ENCODE data around the gene ADCYAP1.

The ADCYAP1 gene

DNA sequence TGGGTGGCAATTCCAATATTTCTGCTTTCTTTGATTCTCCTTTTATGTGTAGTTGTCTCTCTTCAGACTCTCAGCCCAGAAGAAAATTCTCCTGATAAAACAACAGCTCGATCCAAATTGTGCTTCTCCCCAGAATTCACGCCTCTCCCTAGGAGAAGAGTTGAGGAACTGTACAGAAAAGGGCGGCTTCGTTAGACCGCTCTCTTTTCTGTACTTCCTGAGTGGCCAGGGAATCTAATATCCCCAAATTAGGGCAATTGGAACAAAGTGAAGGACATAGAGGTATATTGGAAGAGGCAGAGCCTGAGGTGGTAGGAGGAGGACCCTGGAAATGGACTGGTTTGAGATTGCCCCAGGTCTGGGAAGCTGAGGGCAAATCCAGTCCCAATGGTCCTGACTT lies 5.6 kb downstream of the ADCYAP1 start:
- no peak for DNase-seq (ENCODE audit: low read depth)

DNA sequence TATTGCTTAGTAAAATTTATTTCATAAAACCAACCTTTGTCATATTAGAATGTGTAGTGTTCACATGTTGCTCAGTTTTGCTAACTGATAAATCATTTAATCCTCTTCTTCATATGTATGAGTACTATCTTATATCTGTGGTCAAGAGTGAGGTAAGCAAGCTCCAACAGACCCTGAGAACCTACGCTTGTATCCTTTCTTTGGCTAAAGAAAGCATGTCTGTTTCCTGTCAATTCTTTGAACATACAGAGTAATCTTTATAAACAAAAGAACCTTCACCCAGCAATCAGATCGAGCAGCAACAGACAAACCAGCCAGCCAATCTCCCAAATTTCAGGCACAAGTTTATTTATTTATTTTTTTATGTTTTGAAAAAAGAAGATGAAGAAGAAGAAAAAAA lies 6.4 kb downstream of the ADCYAP1 start:
- DNase-seq (ENCODE audit: low read depth) = no peak

DNA sequence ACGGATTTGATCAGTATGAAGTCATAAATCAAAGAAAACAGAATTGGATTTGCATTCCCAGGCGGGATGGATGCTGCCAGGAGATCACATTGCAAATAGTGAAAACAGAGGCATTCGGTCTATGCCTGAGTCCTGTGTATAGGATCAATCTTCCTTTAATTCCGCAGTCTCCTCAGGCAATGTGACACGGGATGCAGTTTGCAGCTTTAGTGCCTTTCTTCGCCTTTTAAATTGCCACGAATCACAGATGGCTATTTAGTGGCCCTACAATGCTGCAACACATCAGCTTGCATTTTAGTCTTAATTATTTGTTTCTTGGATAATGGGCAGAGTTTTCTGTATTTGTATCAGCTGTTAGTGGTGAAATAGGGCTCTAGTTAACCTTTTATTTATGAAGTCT lies 6.8 kb downstream of the ADCYAP1 start:
- no peak for DNase-seq (ENCODE audit: low read depth)

DNA sequence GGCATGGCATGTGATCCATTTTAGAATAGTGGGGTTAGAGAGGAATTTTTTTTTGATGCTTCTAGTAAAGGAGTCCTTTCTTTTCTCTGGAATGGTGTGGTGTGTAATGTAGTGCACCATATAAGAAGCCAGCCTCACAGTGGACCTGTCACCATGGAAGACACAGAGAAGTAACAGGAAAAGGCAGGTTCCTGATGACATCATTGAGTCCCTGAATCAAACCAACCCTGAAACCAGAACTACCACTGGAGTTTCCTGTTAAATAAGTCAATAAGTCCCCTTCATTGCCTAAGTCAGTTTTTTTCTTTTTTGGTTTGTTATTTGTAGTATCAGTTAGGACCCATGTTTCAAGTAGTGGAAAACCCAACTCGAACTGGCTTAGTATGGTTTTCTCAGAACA lies 11.9 kb downstream of the ADCYAP1 start:
- no peak for DNase-seq (ENCODE audit: low read depth)

DNA sequence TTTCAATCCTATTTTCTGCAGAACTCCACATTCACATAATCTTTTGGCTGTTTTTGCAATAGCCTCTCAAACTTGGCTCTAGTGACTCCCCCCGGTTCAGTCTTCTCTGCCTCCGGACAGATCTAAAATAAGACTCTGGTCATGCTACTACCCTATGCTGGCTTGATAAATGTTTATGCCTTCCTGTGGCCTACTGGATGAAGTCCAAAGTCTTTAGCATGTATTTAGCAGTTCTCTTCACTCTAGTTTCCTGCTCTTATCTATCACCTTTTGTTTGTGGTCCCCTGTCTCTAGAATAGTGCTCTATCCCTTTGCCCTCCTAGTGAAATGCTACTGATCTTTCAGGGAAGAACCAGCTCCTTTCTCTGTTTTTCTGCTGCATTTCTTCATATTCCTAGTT lies 14.4 kb downstream of the ADCYAP1 start:
- DNase-seq (ENCODE audit: low read depth) = no peak

DNA sequence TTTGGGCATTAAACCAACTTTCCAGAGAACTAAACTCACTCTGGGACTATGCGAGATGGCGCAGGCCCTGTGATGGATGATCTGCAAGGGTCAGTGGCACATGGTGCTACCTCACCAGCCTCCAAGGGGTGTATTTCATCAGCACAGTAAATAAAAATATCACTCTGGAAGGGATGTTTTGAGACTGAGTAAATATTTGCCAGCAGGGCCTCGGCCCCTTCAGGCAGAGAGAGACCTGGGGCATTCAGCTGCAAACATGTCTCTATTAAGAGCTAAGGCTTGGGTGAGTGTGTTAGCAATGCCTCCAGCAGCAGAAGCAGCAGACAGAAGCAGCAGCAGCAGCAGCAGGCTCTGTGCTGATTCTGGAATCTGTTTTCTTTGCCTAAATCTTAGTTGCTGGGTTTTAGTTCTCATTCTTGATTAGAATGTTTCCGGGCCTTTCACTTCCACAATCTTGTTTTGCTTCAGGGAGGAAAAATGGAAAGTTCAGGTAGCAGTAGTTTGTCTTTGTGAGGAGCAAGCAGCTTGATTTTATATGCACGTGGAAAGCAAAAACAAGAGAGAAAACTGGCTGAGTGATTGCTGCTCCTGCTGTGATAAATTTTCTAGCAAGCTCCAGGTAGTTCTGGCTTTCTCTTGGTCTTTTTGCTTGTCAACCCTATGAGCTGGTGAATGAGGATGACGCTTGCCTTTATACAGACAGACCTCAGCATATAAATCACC lies 18.6 kb downstream of the ADCYAP1 start:
- DNase-seq (ENCODE audit: low read depth) = no peak

DNA sequence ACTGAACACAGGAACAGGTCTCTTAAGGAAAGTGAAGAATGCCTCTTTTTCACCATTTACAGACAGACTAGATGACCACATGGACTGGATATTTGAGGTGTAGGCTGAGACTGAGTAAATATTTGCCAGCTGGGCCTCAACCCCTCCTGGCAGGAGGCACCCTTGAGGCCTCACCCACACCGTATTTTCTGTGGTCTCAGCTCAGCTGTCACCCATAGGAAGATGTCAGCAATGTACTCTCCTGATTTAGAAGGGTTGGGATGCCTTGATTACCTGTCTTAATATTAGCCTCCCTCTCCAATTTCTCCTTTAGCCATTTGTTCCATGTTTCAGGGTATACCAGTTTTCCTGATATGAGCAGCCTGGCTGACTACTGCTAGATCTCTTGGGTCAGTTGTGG lies 20.3 kb downstream of the ADCYAP1 start:
- no peak for DNase-seq (ENCODE audit: low read depth)

DNA sequence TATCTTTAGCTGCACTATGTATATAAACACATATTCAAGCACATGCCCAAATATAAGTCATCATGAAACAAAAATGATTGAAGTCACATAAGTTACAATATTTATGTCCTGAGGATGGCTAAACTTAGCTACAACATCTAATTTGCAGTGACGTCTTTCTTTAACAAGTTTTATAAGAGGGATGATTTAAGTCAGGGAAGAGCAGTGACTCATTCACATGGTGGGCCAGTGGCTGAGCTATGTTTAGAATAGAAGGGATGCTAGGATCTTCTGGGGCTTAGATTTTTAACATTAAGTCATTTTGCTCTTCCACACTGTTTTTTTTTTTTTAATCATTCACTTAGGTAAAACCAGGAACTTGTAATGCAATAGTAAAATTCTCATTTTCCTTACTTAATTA lies 22.3 kb downstream of the ADCYAP1 start:
- no peak for DNase-seq (ENCODE audit: low read depth)

DNA sequence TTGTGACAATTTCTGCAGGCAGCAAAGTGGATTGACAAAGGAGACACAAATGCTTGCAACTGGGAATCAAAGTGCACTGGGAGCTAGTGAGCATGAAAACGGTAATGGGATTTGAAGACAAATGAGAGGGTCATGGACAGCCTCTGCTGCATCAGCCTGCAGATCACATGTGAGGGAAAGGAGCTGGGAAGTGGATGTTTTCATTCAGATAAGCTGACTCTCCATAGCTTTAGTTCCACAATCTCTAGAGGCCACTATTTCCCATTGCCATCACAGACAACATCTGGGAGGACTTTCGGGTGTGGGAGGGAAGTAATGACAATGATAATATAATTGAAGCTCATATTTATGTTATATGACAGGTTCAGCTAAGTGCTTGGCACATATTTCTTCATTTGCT lies 28.4 kb downstream of the ADCYAP1 start:
- no peak for DNase-seq (ENCODE audit: low read depth)

DNA sequence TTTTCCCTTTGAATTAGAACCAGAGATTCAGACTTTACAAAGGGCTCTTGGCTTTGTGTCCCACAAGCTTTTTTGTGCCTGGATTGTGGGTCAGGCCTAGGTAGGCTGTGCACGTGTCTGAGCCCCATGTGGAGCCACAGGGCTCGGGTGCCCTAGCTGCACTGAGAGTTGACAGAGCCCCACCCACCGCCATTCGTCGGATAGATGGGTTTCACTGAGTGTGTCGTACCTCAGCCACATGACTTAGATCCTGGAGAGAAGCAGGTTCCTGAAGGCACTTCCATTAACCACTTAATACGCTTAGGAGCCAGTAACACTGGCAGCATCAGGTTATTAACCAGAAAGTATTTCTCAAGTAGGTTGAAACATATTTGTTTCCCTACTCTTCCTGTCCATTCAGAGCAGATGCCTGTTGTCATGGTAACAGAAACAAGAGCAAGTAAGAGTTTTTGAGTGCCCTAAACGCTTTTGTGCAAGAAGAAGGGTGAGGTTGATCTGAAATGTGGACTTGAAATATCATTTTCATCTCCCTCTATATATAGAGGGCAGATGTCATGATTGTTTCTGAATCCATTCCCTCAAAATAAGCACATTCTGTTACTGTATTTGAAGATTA lies 30.0 kb downstream of the ADCYAP1 start:
- no peak for DNase-seq (ENCODE audit: low read depth)

DNA sequence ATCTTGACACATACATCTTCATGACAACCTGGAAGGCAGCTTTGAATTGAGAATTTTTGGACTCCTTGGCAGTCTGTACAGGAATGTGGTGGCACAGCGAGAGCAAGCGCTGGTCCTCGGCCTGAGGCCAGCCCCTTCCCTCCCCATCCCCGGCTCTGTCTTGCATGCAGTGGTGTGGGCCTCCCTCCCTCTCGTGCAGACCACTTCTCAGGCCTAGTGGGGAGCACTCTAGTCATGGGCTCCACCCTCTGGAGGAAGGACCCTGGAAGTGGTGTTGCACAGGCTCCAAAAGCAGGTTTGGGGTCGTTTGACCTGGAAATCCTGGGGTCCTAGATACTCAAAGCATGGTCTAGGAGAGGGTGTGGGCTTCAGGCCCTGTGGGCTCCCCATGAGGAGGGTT lies 32.3 kb downstream of the ADCYAP1 start:
- DNase-seq (ENCODE audit: low read depth) = no peak

DNA sequence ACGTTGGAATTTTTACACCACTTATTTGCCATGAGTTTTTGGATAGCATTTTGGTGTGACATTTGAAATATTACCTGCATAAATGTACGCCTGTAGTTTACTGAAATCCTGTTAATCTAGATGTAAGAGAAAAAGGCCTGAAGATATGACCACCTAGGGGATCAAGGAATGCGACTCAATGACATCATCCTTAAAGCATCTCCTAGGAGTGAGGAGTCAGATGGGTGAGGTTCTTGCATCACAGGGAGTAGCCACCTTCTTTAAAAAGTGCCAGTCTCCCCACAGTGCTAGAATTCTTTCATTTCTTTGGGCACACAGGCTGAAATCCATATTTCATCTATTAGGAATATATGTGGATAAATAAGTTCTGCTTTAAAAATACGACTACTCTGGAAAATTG lies 34.5 kb downstream of the ADCYAP1 start:
- no peak for DNase-seq (ENCODE audit: low read depth)

DNA sequence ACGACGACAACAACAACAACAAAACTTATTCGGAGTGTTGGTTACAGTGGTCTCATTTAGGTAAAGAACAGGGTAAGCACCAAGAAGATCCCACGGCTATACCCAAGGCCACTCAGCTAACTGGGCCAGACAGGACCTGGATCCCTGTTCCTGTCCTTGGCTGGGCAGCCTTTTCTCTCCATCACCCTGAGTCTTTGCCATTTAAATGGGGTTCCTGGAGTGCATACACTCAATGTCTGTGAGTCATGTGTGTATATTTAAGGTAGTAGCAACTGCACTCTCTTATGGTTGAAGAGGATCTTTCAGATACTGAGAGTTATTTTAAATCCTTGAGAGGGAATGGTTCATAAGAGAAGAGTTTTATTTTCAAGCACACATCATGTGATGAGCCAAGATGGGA lies 35.3 kb downstream of the ADCYAP1 start:
- DNase-seq (ENCODE audit: low read depth) = no peak

DNA sequence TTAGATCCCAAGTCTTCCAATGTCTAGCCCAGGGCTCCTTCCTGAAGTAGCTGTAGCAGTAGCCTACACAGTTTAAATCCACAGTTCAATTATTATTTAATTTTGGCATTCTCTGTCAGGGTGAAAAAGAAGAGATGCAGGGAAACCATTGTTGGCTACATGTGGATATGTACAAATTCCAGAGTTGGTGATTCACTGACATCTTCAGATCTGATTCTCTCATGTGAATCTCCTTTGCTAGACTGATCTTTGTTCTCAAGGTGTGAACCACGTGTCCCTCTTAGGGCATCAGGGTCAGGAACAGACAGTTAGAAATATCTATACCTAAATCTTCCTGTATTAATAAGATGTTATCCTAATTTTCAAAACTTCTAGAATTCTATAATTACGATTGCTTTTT lies 36.7 kb downstream of the ADCYAP1 start:
- no peak for DNase-seq (ENCODE audit: low read depth)

DNA sequence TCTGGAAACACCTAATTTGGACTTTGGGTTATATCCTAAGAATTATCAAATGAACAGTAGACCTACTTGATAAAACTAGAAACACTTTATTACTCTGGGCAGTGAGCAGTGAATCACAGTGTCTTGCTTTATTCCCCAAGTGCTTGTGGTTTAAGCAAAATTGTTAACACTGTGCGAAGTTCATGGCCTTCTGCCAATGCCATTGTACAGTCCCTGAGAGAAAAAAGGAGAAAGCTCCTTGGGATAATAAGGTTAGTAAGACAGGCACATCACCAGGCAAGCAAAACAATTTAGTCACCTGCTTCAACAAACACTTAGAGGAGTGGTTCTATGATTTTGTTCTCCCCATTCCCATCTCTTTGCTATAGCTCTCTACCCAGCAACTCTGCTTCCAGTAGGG lies 39.8 kb downstream of the ADCYAP1 start:
- no peak for DNase-seq (ENCODE audit: low read depth)

DNA sequence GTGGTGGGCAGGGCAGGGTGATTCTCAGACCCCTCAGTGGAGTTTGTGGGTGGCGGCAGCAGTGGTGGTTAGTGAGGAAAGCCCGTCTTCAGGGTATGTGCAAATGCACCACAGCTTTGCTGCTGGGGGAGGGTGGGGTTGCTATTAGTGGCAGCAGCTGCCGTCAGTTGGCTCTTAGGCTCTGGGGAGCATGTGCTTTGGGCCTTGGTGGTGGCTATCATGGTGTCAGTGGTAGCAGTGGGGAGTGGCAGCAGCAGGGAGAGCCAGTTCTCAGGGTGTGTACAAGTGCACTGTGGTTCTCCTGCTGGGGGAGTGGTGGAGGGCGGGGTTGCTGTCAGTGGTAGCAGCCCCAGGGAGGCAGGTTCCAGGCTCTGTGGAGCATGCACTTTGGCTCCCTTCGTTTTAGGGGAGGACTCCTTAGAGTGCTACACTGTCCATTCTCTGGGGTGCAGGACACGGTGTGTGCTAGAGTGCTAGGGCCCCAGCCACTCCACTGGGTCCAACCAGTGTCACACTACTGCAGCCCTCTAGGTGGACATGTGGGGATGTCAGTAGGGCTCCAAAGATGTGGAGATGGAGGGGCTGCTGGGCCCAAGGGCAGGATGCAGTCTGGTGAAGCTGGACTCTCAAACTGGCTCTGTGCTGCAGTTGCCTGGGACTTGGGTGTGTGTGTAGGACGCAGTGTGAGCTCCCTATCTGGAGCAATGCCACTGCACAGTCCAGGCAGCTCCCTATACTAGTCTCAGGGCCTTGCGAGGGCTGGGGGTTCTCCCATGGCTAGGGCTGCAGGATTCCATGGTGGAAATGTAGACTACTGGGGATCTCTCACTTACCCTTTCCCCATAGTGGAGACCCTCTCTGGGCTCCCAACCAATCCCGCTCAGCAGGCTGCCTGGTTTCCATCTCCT lies 45.3 kb downstream of the ADCYAP1 start:
- no peak for DNase-seq (ENCODE audit: low read depth)

DNA sequence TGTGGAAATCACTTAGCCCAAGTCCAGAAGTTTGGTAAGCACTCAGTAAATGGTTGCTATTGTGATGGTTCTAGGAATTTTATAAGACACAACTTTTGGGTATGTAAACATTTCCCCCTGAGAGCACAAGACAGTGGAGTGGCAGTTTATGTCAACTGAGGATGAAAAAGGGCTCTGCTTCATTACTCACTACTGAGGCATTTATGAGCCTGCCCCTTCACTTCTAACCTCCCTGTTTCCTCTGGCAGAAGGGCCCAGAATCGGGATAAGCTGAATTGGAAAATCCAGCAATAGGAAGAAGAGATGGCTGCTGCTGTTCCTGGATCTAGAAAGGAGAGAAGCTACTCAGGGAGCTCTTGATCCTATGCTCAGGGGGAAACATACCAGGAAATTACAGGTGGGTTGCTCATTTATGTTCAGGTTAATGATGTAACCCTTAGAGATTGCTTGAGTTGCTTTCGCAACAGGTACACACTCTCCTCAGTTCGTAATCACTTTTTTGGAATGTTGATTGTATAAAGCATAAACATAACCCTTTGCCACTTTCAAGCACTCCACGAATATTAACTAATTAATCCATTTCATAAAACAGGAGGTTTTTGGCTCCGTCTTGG lies 46.3 kb downstream of the ADCYAP1 start:
- DNase-seq (ENCODE audit: low read depth) = no peak

DNA sequence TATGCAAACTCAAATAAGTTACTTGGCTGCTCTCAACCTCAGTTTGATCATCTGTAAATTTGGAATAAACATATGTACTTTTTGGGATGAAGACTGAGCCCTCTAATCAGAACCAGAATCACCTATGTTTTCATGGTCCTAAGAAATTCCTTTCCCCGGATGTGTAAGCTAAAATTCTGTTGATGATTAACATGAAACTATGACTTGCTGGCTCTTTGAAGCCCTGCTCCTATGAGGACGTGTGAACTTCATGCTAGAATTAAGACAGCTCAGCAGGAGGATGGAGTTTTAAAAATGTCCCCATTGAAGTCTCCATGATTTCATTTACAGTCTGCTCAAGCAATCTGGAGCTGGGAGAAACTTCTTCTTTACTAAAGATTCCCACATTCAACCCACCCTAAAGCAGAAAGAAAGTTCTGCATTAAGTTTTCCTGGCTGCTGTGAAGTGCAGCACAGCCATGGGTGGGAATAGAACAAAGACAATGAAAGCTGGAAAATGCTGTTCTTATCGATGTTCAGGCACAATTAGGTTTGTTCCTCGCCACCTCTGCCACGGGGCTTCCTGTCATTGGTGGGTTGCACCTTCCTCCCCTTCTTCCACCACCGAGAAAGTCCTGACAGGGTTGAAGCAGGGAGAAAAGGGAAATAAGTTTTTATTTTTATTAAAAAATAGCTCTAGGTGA lies 50.9 kb downstream of the ADCYAP1 start:
- no peak for DNase-seq (ENCODE audit: low read depth)

DNA sequence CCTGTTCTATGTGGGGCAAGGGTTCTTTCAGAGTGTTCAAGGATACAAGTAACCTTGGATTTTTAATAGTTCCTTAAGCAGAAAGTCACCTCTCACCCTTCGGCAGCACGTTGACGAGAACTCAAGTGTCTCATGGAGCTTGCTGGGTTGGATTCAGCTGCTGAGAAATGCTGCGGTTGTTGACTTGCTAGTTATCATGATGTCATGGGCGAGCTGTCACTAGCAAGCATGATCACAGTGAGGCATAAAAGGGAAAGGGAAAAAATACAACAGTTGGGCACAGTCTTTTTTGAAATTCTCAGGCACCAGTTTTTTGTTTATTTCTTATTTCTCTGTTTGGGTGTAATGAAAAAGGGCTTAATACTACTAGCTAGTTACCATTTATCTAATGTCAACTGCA lies 53.2 kb downstream of the ADCYAP1 start:
- no peak for DNase-seq (ENCODE audit: low read depth)

DNA sequence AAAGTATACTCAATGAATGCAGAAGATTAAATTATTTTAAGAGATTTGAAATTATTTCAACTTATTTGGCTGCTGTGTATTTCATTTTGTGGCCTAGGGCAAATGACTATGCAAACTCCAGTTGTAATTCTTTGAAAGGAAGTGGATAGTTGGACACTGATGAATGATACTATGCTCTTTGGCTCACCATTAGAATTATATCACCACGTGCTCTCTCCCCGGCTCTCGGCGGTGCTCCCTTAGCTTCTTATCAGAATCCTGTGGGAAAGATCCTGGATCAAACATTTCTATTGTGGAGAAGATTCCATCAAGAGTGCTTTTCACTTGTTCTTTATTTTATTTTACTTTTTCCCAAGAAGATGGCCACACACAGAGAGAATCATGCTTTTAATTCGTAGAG lies 55.2 kb downstream of the ADCYAP1 start:
- no peak for DNase-seq (ENCODE audit: low read depth)
